DND-41 (cell line): ENCODE data around the gene TMEM106C.

Experiments used
- CTCF ChIP-seq: IDR thresholded peaks from 2 replicates; pipeline ENCODE4 v1.5.1; 2012; ENCODE audit warnings: borderline replicate concordance, low read length, moderate library complexity, mild to moderate bottlenecking; ENCODE audit not compliant: poor library complexity, severe bottlenecking; ENCODE audit errors: extremely low read depth
- EZH2 ChIP-seq: IDR thresholded peaks from 3 replicates; pipeline ENCODE4 v1.6.1; 2012; ENCODE audit warnings: borderline replicate concordance, low read depth, mild to moderate bottlenecking, moderate library complexity, low read length, inconsistent platforms; ENCODE audit not compliant: severe bottlenecking

GRCh38 chr12:47988073-47989022, 25.0 kb downstream of the TMEM106C start:
- TF ChIP-seq CTCF: no peak
- TF ChIP-seq EZH2: no peak
